NCI-H524 treated with DMSO at 0.1 percent for 48 hours (cell line): ENCODE measurements around the gene TMEM200B.
"Not testable (repeated sequence)": the region's sequence is repeated elsewhere in the genome, so short reads cannot be mapped to it uniquely, and the experiment has no call there.

Source experiments
- DNase-seq: peaks from one replicate; lab custom pipeline; 2025; lab: John Stamatoyannopoulos, UW

TMEM200B gene

GRCh38 chr1:29133861-29134694 lies 10.4 kb upstream of the TMEM200B start:
- no peak for DNase-seq

DNA sequence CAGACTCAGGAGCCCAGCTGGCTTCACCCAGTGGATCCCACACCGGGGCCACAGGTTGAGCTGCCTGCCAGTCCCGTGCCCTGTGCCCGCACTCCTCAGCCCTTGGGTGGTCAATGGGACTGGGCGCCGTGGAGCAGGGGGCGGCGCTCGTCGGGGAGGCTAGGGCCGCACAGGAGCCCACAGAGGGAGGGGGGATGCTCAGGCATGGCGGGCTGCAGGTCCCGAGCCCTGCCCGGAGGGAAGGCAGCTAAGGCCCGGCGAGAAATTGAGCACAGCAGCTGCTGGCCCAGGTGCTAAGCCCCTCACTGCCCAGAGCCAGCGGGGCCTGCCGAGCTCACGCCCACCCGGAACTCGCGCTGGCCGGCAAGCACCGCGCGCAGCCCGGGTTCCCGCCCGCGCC lies 7.4 kb upstream of the TMEM200B start:
- DNase-seq = not testable (repeated sequence)

DNA sequence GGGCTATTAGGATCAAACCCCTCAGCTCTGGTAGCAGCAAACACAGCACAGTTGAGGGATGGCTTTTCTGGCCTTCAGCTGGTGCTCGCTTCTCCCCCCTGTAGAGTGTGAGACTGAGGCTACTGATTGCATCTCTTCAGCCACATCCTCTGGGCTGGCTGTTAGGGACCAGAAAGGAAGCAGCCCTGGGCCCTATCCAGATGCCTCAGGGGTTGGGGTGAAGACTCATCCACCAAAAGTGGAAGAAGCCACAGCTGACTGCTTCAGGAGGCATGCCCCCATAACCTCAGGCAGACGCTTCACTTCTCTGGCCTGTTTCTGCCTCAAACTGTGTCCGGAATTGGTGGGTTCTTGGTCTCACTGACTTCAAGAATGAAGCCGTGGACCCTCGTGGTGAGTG lies 6.2 kb upstream of the TMEM200B start:
- no peak for DNase-seq

DNA sequence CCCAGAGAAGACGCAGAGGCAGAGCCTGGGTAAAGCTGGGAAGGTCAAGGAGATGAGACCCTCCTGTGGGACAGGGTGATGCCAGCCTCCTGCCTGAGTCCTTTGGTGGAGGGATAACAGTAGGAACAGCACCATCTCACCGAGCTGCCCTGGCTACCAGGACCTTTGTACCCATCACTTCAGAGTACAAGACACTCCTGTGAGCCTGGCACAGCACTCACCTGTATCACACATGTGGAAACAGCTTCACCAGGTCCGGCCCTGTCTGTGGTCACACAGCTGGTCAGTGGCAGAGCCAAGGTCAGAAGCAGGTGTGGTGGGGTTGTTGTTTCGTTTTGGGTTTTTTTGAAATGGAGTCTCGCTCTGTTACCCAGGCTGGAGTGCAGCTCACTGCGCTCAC lies 5.0 kb upstream of the TMEM200B start:
- DNase-seq = no peak

DNA sequence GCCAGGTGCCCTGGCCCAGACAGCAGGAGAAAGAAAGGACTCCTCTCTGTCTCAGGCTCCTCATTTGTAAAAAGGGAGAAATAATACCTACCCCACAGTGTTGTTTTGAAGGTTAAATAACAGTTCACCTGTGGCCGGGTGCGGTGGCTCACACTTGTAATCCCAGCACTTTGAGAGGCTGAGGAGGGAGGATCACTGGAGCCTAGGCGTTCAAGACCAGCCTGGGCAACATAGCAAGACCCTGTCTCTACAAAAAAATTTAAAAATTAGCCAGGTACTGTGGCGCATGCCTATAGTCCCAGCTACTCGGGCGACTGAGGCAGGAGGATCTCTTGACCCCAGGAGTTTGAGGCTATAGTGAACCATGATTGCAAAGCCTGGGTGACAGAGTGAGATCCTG lies 2.5 kb upstream of the TMEM200B start:
- DNase-seq = no peak

- no peak for DNase-seq
Observed at GRCh38 chr1:29125788-29126187, 2.1 kb upstream of the TMEM200B start.

GRCh38 chr1:29125237-29125641 lies 1.5 kb upstream of the TMEM200B start:
- no peak for DNase-seq

GRCh38 chr1:29124366-29125236 lies 898 bp upstream of the TMEM200B start:
- no peak for DNase-seq

GRCh38 chr1:29123053-29123886 lies 433 bp downstream of the TMEM200B start:
- no peak for DNase-seq

DNA sequence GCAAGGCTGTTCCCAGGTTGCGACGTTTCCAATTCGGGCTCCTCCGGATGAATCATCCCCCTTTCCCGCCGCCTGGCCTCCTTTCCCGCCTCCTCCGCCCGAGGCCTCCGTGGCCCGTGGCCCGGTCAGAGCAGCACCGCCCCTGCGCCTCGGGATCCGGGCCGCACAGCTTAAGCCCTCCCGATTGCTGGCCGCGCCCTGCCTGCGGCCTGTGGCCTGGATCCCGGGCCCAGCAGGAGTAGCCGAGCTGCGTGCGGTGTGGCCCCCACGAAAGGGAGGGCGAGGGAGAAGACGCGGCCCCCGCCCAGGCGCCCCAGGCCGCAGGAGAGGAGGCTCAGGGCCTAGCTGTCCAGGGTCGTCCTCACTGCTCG lies 1.0 kb downstream of the TMEM200B start:
- DNase-seq = no peak

DNA sequence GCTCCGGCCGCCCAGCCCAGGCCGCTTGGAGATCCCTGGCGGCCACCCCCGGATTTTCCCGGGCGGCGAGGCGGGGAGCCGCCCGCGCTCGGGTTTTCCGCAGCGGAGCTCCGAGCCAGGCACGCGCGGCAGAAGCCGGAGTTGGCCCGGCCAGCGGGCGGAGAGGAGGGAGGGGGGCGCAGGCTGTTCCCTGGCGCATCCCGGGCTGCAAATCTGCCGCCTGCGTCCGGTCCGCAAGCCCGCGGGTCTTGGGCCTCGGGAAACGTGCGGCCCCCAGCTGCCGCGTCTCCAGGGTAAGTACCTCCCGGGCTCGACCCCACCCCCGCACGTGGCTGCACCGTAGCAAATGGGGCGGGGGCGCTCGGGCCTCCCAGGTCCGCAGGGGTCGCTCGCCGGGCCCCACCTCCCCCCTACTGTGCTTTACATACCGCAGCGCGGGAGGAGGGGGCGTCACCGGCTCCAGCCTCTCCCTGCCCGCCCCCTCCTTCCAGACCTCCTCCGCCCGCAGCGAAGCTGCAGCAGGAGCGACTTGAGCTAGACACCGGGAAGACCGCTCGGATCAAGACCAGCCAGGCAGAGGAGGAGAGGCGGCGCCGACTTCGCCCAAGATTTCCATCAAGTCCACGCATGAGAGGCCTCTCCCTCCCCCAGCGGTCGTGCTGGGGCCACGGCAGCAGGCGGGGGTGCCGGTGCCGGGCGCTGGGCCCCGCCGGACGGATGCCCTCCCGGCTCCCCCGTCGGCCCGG lies 1.6 kb downstream of the TMEM200B start:
- no peak for DNase-seq

DNA sequence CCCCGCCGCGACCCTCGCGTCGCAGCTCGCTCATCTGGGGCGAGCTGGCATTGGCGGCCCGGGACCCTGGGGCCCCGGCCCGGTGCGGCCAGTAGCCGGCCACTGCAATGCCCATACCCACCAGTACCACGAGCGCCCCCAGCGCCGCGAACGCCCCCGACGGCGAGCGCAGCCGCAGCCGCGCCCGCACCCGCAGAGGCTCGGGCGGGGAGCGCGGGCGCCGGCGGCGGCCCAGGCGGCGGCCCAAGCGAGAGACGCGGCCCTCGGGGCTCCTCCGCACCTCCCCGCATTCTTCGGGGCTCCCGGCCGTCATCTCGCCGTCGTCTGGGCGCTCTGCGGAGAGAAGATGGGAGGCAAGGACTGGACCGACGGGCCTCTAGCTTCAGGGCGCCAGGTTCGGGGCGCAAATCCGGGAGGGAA lies 2.2 kb downstream of the TMEM200B start:
- no peak for DNase-seq

- no peak for DNase-seq
Observed at GRCh38 chr1:29120947-29121485, 2.7 kb downstream of the TMEM200B start.

DNA sequence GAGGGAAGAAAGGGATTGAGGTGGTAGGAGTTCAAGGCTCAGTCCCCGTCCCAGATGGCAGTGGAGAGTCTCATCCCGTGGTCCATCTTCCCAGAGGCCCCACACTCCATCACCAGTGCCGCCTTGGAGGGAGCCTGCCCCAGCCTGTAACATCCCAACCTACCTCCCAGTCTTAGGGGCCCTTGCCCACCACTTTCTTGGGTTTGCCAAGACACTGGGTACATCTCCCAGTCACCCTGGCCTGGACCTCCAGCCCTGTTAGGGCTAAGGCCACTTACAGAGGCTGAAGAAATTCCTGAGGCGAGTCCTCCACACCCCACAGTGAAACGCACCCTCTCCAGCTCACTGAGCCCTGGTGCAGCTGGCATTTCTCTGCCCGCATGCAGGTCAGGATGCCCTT lies 3.3 kb downstream of the TMEM200B start:
- DNase-seq = no peak

- no peak for DNase-seq
Observed at GRCh38 chr1:29119121-29119929, 4.4 kb downstream of the TMEM200B start.

DNA sequence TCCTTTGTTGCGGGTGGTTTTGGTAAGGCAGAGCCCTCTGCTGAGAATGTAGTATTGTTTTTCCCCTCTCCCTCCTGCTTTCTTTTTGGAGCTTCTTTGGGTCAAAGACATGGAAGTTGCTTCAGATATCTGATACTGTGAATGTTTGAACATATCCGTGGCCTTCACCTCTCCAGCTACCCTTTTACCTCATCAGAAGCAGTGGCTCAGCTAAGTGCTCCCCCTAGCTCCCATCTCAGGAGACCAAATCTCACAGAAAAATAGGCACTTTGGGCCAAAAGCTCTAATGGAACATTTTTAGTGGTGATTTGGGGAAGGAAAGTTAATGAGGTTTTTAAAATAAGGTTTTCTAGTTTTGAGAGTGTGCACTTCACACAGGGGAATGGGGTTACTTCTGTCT lies 6.3 kb downstream of the TMEM200B start:
- DNase-seq = no peak

GRCh38 chr1:29114654-29115053 lies 9.0 kb downstream of the TMEM200B start:
- DNase-seq = no peak

DNA sequence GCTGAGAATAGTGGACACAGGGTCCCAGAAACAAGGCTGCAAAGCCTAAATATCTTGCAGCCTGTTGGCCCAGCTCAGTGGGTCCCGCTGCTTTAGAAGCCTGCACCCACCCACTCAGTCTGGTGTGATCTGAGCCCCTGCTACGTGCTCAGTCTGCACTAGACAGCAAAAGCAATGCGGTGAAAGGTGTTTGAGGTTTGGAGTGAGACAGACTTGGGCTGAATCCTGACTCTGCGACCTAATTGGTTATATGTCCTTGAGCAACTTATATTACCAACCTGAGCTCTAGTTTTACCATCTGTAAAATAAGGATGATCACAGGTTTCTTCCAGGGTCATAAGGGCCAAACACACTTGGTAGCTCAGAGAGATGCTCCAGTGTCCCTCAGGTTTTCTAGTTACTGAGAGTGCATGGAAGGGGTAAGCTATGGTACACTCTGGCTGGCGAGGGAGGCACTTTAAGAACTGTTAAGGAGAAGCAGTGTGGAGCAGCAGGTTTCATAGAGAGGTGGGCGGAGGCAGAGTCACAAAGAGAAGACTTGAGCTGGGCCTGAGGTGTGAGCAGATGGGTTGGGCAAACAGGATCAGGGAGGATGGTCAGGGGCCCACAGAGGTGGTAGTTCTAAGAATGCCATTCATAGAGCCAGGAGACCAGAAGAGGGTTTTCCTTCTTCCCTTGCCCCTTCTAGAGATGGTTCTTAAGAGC lies 10.1 kb downstream of the TMEM200B start:
- DNase-seq = no peak

DNA sequence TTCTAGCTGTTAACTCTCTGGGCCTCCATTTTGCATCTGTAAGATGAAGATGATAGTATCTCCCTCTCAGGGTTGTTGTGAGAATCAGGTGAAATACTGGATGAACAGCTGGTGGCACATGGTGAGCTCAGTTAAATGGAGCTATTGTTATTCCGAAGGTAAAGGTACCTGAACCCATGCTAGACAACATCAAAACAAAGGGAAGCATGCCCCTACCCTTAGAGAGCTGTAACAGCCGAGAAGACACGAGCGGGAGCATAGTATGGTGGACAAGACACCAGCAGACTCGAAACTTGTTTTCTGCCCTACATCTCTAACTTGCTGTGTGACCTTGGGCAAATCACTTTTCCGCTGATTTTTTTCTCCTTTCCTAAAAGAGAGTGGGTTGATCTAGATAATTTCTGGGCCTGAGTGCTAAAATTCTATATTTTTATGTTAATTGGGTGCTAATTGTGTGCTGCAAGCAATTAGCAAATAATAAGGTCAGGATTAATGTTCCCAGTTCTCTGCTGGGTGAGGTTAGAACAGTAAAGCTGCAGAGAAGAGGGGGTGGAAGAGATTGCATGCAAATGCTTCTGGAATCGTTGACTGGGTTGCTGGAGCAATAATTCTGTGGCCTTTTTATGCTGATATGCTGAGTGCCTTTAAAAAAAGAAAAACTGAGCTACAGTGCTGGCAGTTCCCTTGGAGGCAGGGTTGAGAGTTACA lies 10.8 kb downstream of the TMEM200B start:
- no peak for DNase-seq
